Measurements from ENCODE around the gene TCERG1. TPM values are rescaled to one million over a fixed set of nuclear protein-coding genes. Genes with fewer than 3 reads are reported as not detected.

Gene TCERG1
- polyA plus RNA-seq, 1 of the 3 experiments (the other 2 are of a cell fraction), result 38.5 TPM

- peaks cover 10% of the 10 kb centered on the region for H3F3A ChIP-seq (replicated peaks; ENCODE audit: insufficient read depth)
- H3K9me2 ChIP-seq, result no peaks in the 10 kb centered on the region; the same call in 1 of the 2 replicates
- H3K79me2 ChIP-seq (ENCODE audit: insufficient read depth), result peaks cover 33% of the 10 kb centered on the region
- H2AFZ ChIP-seq (ENCODE audit: low read depth), result no peak overlapping the region
- no peak overlapping the region for H3K9ac ChIP-seq
- no peaks in the 10 kb centered on the region for H4K20me1 ChIP-seq (ENCODE audit: insufficient read depth)
- no peak overlapping the region for H3K4me3 ChIP-seq (ENCODE audit: low read depth in 2 of 2, low read length in 1 of 2)
- ChIA-PET POLR2A (interaction anchor here (0.8 kb wide), 1 partner anchor 16 kb away, joined by 3 read pairs; no protein-coding TSS in a partner anchor), CTCF (interaction anchor here (1.0 to 1.4 kb wide), 2 partner anchors 8 to 66 kb away, joined by 3 to 5 read pairs; no protein-coding TSS in a partner anchor)
- DNase-seq, result no peak
- H3K9me3 ChIP-seq, result no peaks in the 10 kb centered on the region
- H3K27me3 ChIP-seq (ENCODE audit: insufficient read depth), result no peaks in the 10 kb centered on the region
- peaks cover 75 to 92% of the 10 kb centered on the region in 2 experiments for H3K36me3 ChIP-seq (replicated peaks in 1 of 2; ENCODE audit: control insufficient read depth in 1 of 2, insufficient read depth in 2 of 2, low read length in 1 of 2)
- WGBS (ENCODE audit: low lambda C conversion rate), result 100% methylated on average over 1 of the region's 1 CpG
- H3K4me1 ChIP-seq (ENCODE audit: control insufficient read depth in 1 of 2, insufficient read depth in 2 of 2, low read depth in 1 of 2, low read length in 1 of 2), result no peaks in the 10 kb centered on the region; a peak in 1 of 4 replicates
- H3K27ac ChIP-seq (ENCODE audit: low read depth in 2 of 2, low read length in 1 of 2), result no peak overlapping the region; a peak in 1 of 4 replicates
- no peak overlapping the region for H3K4me2 ChIP-seq
- TF ChIP-seq CHD2 (IDR thresholded peaks at IDR 0.05; ENCODE audit: low read length, partially characterized antibody), result no peak
- TF ChIP-seq YY1 (IDR thresholded peaks at IDR 0.05; ENCODE audit: low read depth), result no peak
- no peak for TF ChIP-seq REST (IDR thresholded peaks at IDR 0.05; ENCODE audit: low read depth, low read length)
- TF ChIP-seq MAX (IDR thresholded peaks at IDR 0.05; ENCODE audit: low read depth), result no peak
- no peak for TF ChIP-seq USF2 (IDR thresholded peaks at IDR 0.05; ENCODE audit: borderline replicate concordance, low read depth, low read length)
- no peak for TF ChIP-seq EP300 (IDR thresholded peaks at IDR 0.05; ENCODE audit: borderline replicate concordance in 1 of 2, low read depth in 1 of 2, low read length in 1 of 2)
- TF ChIP-seq, protein P1, sequence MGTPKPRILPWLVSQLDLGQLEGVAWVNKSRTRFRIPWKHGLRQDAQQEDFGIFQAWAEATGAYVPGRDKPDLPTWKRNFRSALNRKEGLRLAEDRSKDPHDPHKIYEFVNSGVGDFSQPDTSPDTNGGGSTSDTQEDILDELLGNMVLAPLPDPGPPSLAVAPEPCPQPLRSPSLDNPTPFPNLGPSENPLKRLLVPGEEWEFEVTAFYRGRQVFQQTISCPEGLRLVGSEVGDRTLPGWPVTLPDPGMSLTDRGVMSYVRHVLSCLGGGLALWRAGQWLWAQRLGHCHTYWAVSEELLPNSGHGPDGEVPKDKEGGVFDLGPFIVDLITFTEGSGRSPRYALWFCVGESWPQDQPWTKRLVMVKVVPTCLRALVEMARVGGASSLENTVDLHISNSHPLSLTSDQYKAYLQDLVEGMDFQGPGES (IDR thresholded peaks at IDR 0.05; ENCODE audit: low read depth, low read length), result no peak
- TF ChIP-seq SMC3 (IDR thresholded peaks at IDR 0.05; ENCODE audit: low read depth, low read length), result no peak
- no peak for TF ChIP-seq ELF1 (IDR thresholded peaks at IDR 0.05)
- TF ChIP-seq TAF1 (IDR thresholded peaks at IDR 0.05; ENCODE audit: borderline replicate concordance, low read depth, low read length), result no peak
- TF ChIP-seq GABPA (IDR thresholded peaks at IDR 0.05; ENCODE audit: low read depth), result no peak
- no peak for TF ChIP-seq FOXJ3 (CRISPR knock-in tag; IDR thresholded peaks at IDR 0.05)
- TF ChIP-seq GATA2 (CRISPR knock-in tag; IDR thresholded peaks at IDR 0.05), result no peak
Observed at GRCh38 chr5:146475906-146476305, 28.8 kb downstream of the TCERG1 start.

All from SK-N-SH (cell line).